Ascending aorta (tissue), 2 donors: Measurements from ENCODE around the gene DDX1. TPM values are rescaled to one million over a fixed set of nuclear protein-coding genes. Genes with fewer than 3 reads are reported as not detected.

ENCODE experiments used
- DNase-seq, 2 donors: peaks; one replicate each; pipeline ENCODE4 v3.0.0-alpha.2; 2019; ENCODE audit warnings: low spot score in 2 of 2
- H3K27ac ChIP-seq, 2 donors: fragments of 200-600 bp; sonication (generic); one replicate each; pipeline ENCODE4 v1.5.1; 2016 to 2017; ENCODE audit warnings: mild to moderate bottlenecking in 1 of 2
- H3K27me3 ChIP-seq: fragments of 200-600 bp; sonication (generic); one replicate; pipeline ENCODE4 v1.5.1; 2017
- H3K36me3 ChIP-seq, 2 donors: fragments of 200-600 bp; sonication (generic); one replicate each; pipeline ENCODE4 v1.5.1; 2016
- H3K4me1 ChIP-seq, 2 donors: fragments of 200-600 bp; sonication (generic); one replicate each; pipeline ENCODE4 v1.5.1; 2016 to 2017; ENCODE audit warnings: mild to moderate bottlenecking in 1 of 2
- H3K4me3 ChIP-seq, 2 donors: fragments of 200-600 bp; sonication (generic); one replicate each; pipeline ENCODE4 v1.5.1; 2016 to 2017; ENCODE audit warnings: mild to moderate bottlenecking in 1 of 2
- H3K9me3 ChIP-seq, 2 donors: fragments of 200-600 bp; sonication (generic); one replicate each; pipeline ENCODE4 v1.5.1; 2016
- CTCF ChIP-seq, 3 experiments: fragments of 200-600 bp in 2 of 3; fragments of 450-650 bp in 1 of 3; sonication (generic) in 2 of 3; IDR thresholded peaks; one replicate each; pipeline ENCODE4 v1.5.1; 2016 to 2019; ENCODE audit warnings: antibody characterized with exemption in 3 of 3, mild to moderate bottlenecking in 1 of 3, moderate library complexity in 1 of 3
- intact Hi-C: fragments of 100-400 bp; cut with DNase I; formaldehyde crosslinking; loops from one replicate; pipeline ENCODE4 v1.15.1; 2023
- total RNA-seq: library from RNA; depleted of rRNA; stranded (reverse); fragments of >200 nt; gene quantifications from one replicate; pipeline ENCODE4 v1.1.0, GENCODE V29; 2016

The DDX1 gene
- total RNA-seq, 1 donor from 2014 or later, result 21.5 TPM

GRCh38 chr2:15616850-15617777, 25.4 kb downstream of the DDX1 start:
- Histone ChIP-seq H3K4me3 (no peak overlapping the region), H3K4me1 (no peaks in the 10 kb centered on the region), H3K36me3 (peaks cover 42 to 60% of the 10 kb centered on the region in 2 donors), H3K9me3 (no peaks in the 10 kb centered on the region), H3K27me3 (no peaks in the 10 kb centered on the region), H3K27ac (no peak overlapping the region)
- intact Hi-C loops, result no loop called here
- no peak for DNase-seq
- no peak for TF ChIP-seq CTCF (IDR thresholded peaks at IDR 0.05)

DNA sequence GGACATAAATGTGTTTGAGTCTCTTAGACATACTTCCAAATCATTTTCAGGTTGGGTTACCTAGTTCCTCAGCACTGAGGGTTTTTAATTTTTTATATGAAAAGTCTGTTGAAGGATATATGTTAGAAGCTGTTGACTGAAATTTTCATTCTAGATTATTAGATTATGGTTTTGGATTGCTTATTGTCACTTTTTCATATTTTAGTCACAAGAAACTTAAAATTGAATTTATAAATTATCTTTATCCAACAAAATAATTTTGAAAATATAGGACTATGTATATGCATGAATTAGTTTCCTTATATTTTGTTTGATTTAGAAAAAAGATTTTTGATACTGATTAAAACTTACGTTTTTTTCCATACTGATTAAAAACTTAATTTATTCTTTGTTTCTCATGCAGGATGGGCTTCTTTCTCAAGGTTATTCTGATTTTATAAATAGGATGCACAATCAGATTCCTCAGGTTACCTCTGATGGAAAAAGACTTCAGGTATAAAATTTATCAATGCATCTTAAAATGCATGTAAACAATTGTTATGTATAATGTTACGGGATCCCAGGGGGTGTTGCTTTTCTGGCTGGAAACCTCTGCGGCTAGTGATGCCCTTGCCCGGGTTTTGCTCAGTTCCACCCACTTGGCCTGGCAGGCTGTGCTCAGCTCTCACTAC, 26.2 kb downstream of the DDX1 start:
- Histone ChIP-seq H3K4me3 (no peak overlapping the region), H3K27ac (no peak overlapping the region), H3K36me3 (peaks cover 49 to 63% of the 10 kb centered on the region in 2 donors), H3K27me3 (no peaks in the 10 kb centered on the region), H3K9me3 (no peaks in the 10 kb centered on the region), H3K4me1 (no peaks in the 10 kb centered on the region)
- no peak for TF ChIP-seq CTCF (IDR thresholded peaks at IDR 0.05)
- DNase-seq, result no peak
- intact Hi-C loops, result no loop called here

DNA sequence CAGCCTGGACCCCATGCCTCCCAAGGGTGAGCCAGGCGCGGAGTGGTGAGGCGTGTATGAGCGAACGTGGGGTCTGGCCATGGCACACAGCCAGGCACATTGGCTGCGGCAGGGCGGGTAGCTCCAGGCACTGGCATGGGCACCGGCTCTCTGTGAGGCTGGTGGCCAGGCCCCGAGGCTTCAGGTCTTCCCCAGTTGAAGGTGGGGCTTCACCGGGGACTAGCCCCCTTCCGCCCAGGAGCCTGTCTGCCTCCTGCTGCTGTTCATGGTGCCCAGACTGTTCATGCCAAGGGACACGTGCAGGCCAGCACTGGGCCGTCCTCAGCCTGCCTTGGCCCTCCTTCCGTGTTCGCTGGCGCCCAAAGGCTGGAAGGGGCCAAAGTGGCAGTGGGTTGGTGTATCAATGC, 26.8 kb downstream of the DDX1 start:
- intact Hi-C loops, result no loop called here
- Histone ChIP-seq H3K27ac (no peak overlapping the region), H3K9me3 (no peaks in the 10 kb centered on the region), H3K36me3 (peaks cover 52 to 60% of the 10 kb centered on the region in 2 donors), H3K27me3 (no peaks in the 10 kb centered on the region), H3K4me3 (no peak overlapping the region), H3K4me1 (no peaks in the 10 kb centered on the region)
- no peak for DNase-seq
- no peak for TF ChIP-seq CTCF (IDR thresholded peaks at IDR 0.05)

DNA sequence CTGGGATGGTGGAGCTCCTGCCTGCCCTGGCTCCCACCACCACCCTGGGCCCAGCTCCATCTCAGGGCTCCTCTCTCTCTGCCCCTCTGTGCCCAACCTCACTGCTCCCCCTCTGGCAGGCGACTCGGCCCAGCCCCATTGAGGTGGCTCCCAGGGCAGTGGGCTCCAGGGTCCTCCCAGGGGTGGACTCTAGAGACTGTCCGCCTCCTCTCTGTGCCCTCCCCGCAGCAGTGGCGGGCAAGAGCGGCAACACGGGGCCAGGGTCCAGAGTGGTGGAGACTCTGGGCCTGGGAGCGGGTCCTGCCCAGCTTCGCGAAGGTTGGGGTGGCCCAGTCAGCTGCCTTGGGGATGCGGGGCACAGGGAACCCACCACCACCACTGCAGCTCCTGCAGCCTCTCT, 27.4 kb downstream of the DDX1 start:
- no peak overlapping the region for H3K27ac ChIP-seq
- H3K9me3 ChIP-seq, result no peaks in the 10 kb centered on the region
- TF ChIP-seq CTCF (IDR thresholded peaks at IDR 0.05), result no peak
- H3K4me1 ChIP-seq, result no peaks in the 10 kb centered on the region
- no peak overlapping the region for H3K4me3 ChIP-seq
- no peaks in the 10 kb centered on the region for H3K27me3 ChIP-seq
- no peak for DNase-seq
- peaks cover 52 to 65% of the 10 kb centered on the region in 2 donors for H3K36me3 ChIP-seq
- intact Hi-C loops, result no loop called here

- no peak overlapping the region for H3K27ac ChIP-seq
- no peaks in the 10 kb centered on the region for H3K27me3 ChIP-seq
- intact Hi-C loops, result no loop called here
- H3K9me3 ChIP-seq, result no peaks in the 10 kb centered on the region
- DNase-seq, result no peak
- H3K36me3 ChIP-seq, result peaks cover 55 to 69% of the 10 kb centered on the region in 2 donors
- no peaks in the 10 kb centered on the region for H3K4me1 ChIP-seq
- no peak overlapping the region for H3K4me3 ChIP-seq
- no peak for TF ChIP-seq CTCF (IDR thresholded peaks at IDR 0.05)
Observed at GRCh38 chr2:15619510-15619909, 27.8 kb downstream of the DDX1 start.
